GM12878 (cell line): ENCODE data around the gene PDGFB. TPM values are rescaled to one million over a fixed set of nuclear protein-coding genes. Genes with fewer than 3 reads are reported as not detected.

Experiments used
- ATAC-seq: fragments of 200-7000 bp; cut with Tn5 transposase; 3 replicates; pipeline ENCODE4 v1.9.1; 2020; ENCODE audit warnings: mild to moderate bottlenecking, moderate library complexity
- BruUV-seq: library from RNA; stranded (reverse); fragments of 400-500 nt; replicated peaks from 2 replicates; lab custom pipeline; 2021; lab: Mats Ljungman, UMichigan
- CTCF ChIA-PET: fragments of 300-600 bp; sonication (Branson Sonifier 250); formaldehyde crosslinking; extraction: SDS; loops from one replicate; lab custom pipeline; 2021; ENCODE audit warnings: inconsistent platforms; lab: Yijun Ruan, JAX
- POLR2A ChIA-PET: fragments of 350-600 bp; formaldehyde crosslinking; extraction: SDS; loops from one replicate; lab custom pipeline; 2021; ENCODE audit warnings: inconsistent platforms; lab: Charles Lee
- RAD21 ChIA-PET: fragments of 300-600 bp; sonication (Branson Sonifier 250); formaldehyde crosslinking; loops from one replicate; lab custom pipeline; 2023; ENCODE audit warnings: antibody characterized with exemption; ENCODE audit not compliant: unreplicated experiment; lab: Charles Lee
- SMC1A ChIA-PET: fragments of 300-600 bp; sonication (Branson Sonifier 250); formaldehyde crosslinking; loops from one replicate; lab custom pipeline; 2023; ENCODE audit not compliant: unreplicated experiment, uncharacterized antibody; lab: Charles Lee
- DNase-seq: peaks from one replicate; pipeline ENCODE4 v3.0.0-alpha.2; 2011; ENCODE audit warnings: low read depth, low spot score
- FAIRE-seq: peaks from 3 replicates; lab custom pipeline; 2011; peaks lifted over from hg19 to GRCh38; lab: Jason Lieb, UNC
- H2AFZ ChIP-seq: 2 replicates; pipeline ENCODE4 v1.6.0; 2011; ENCODE audit warnings: low read depth, low read length, control low read depth; ENCODE audit not compliant: control insufficient read depth
- H3K27ac ChIP-seq: 2 replicates; pipeline ENCODE4 v1.5.1; 2011; ENCODE audit warnings: control low read depth; ENCODE audit not compliant: control insufficient read depth, insufficient read depth
- H3K27me3 ChIP-seq, 2 experiments: replicated peaks in 1 of 2; 2 replicates each; pipeline versions ENCODE4 v1.6.0 to v1.6.1; 2011; ENCODE audit warnings: low read length in 1 of 2; ENCODE audit not compliant: control insufficient read depth in 2 of 2, insufficient read depth in 2 of 2
- H3K36me3 ChIP-seq, 2 experiments: 2 replicates each; pipeline ENCODE4 v1.5.1; 2011; ENCODE audit warnings: low read length in 1 of 2; ENCODE audit not compliant: control insufficient read depth in 2 of 2, insufficient read depth in 2 of 2
- H3K4me1 ChIP-seq: 2 replicates; pipeline ENCODE4 v1.6.1; 2011; ENCODE audit warnings: mild to moderate bottlenecking, low read length, moderate library complexity, mixed read lengths; ENCODE audit not compliant: control insufficient read depth, insufficient read depth
- H3K4me2 ChIP-seq: 2 replicates; pipeline ENCODE4 v1.6.0; 2011; ENCODE audit warnings: control low read depth; ENCODE audit not compliant: control insufficient read depth, insufficient read depth
- H3K4me3 ChIP-seq: fragments of 200-600 bp; sonication (generic); 2 replicates; pipeline ENCODE4 v1.5.1; 2016
- H3K79me2 ChIP-seq: 2 replicates; pipeline ENCODE4 v1.6.0; 2011; ENCODE audit warnings: low read length; ENCODE audit not compliant: control insufficient read depth, insufficient read depth
- H3K9ac ChIP-seq: 2 replicates; pipeline ENCODE4 v1.8.0; 2011; ENCODE audit warnings: low read length, control low read depth, mixed read lengths; ENCODE audit not compliant: control insufficient read depth, insufficient read depth
- H3K9me3 ChIP-seq: replicated peaks from 3 replicates; pipeline ENCODE4 v1.5.1; 2011; ENCODE audit warnings: mild to moderate bottlenecking, low read length; ENCODE audit not compliant: control insufficient read depth, insufficient read depth
- H4K20me1 ChIP-seq: 2 replicates; pipeline ENCODE4 v1.6.0; 2011; ENCODE audit not compliant: control insufficient read depth, insufficient read depth
- BACH1 ChIP-seq: fragments of 450-650 bp; IDR thresholded peaks from 2 replicates; pipeline ENCODE4 v1.6.1; 2017; ENCODE audit warnings: mild to moderate bottlenecking, borderline replicate concordance
- TAF1 ChIP-seq: IDR thresholded peaks from 2 replicates; pipeline ENCODE4 v1.6.1; 2011; ENCODE audit warnings: mild to moderate bottlenecking, low read depth, low read length, borderline replicate concordance
- USF2 ChIP-seq: IDR thresholded peaks from 2 replicates; pipeline ENCODE4 v1.6.1; 2011; ENCODE audit warnings: low read depth, low read length, improper control_type of control experiment, borderline replicate concordance
- ZBTB11 ChIP-seq: fragments of 450-650 bp; formaldehyde crosslinking; IDR thresholded peaks from 2 replicates; pipeline ENCODE4 v1.5.0; 2022; ENCODE audit warnings: mild to moderate bottlenecking, missing genetic modification characterization
- ZNF274 ChIP-seq: IDR thresholded peaks from one replicate; pipeline ENCODE4 v1.8.0; 2011; ENCODE audit not compliant: insufficient read length, insufficient read depth
- WGBS: methylation state at CpG from one replicate; pipeline ENCODE4 v1.1.6; 2016; ENCODE audit warnings: low lambda C conversion rate; ENCODE audit not compliant: insufficient replicate concordance, insufficient coverage; ENCODE audit errors: missing lambda C conversion rate; 5-methylcytosine and 5-hydroxymethylcytosine counted together
- in situ Hi-C: fragments of 300-500 bp; cut with MboI; formaldehyde crosslinking; loops from 9 replicates; pipeline ENCODE4 v1.14.3; 2018; ENCODE audit warnings: mixed read lengths
- intact Hi-C: fragments of 100-400 bp; cut with micrococcal nuclease; formaldehyde crosslinking; loops from one replicate; pipeline ENCODE4 v1.14.2; 2022; ENCODE audit not compliant: unreplicated experiment
- polyA plus RNA-seq, 11 experiments: library from polyadenylated mRNA; depleted of rRNA in 4 of 11; unstranded in 6 of 11; stranded (reverse) in 5 of 11; fragments of >200 nt; fragmentation: Nextera tagmentation in 4 of 11; fragmentation: Illumina TruSeq in 1 of 11; extraction: Ambion mirVana in 4 of 11; extraction: Trizol in 1 of 11; gene quantifications; 1 replicate in 1 of 11; 2 replicates in 10 of 11; pipeline versions ENCODE4 v1.2.1 to v1.2.3, GENCODE V29; 2011 to 2016; ENCODE audit warnings: inconsistent platforms in 2 of 11, missing spikeins in 2 of 11, low read depth in 1 of 11
- total RNA-seq, 4 experiments: library from RNA; depleted of rRNA in 3 of 4; stranded (reverse); fragments of >200 nt in 3 of 4; fragmentation: Illumina TruSeq in 1 of 4; extraction: Trizol in 1 of 4; gene quantifications; 2 replicates each; pipeline versions ENCODE4 v1.2.1 to v1.2.3, GENCODE V29; 2013 to 2021

Gene PDGFB
- total and polyA plus RNA-seq, 10 of the 15 experiments (the other 5 are each of a cell fraction or from before 2014, with no cell fraction given): 0.13 to 1.1 (median 0.56) TPM; not detected in 1

GRCh38 chr22:39176714-39177455, 67.9 kb downstream of the PDGFB start:
- no peaks in the 10 kb centered on the region; the same call in 2 of the 3 replicates for H3K9me3 ChIP-seq
- CTCF ChIA-PET: no interaction called here
- SMC1A ChIA-PET: no interaction called here
- H3K79me2 ChIP-seq: no peaks in the 10 kb centered on the region
- ATAC-seq: no peak
- RAD21 ChIA-PET: no interaction called here
- no peak overlapping the region for H3K9ac ChIP-seq
- WGBS: 48% methylated on average over 14 of the region's 14 CpGs
- no peak for TF ChIP-seq USF2
- no peak for TF ChIP-seq ZNF274
- TF ChIP-seq TAF1: no peak
- no peak for TF ChIP-seq BACH1
- no peak for TF ChIP-seq ZBTB11
- in situ Hi-C loops (no loop called here), intact Hi-C loops (no loop called here)
- DNase-seq: no peak
- no peaks in the 10 kb centered on the region for H3K27me3 ChIP-seq
- H3K4me1 ChIP-seq: peaks cover 5% of the 10 kb centered on the region
- H3K4me2 ChIP-seq: no peak overlapping the region
- no peaks in the 10 kb centered on the region for H3K36me3 ChIP-seq
- no peak overlapping the region for H3K4me3 ChIP-seq
- no TSS peak for BruUV-seq
- no peaks in the 10 kb centered on the region for H4K20me1 ChIP-seq
- no peak for FAIRE-seq
- no peak overlapping the region for H3K27ac ChIP-seq
- POLR2A ChIA-PET: no interaction called here
- no peak overlapping the region for H2AFZ ChIP-seq
